Right cardiac atrium (tissue), 5 donors: ENCODE data around the gene ZCCHC8. TPM values are rescaled to one million over a fixed set of nuclear protein-coding genes. Genes with fewer than 3 reads are reported as not detected.
"Not testable (repeated sequence)": the region's sequence is repeated elsewhere in the genome, so short reads cannot be mapped to it uniquely, and the experiment has no call there.

Source experiments
- ATAC-seq, 2 donors: fragments of 200-7000 bp; cut with Tn5 transposase; one replicate each; pipeline versions ENCODE4 v1.8.0 to v1.9.1; 2020; ENCODE audit warnings: moderate library complexity in 2 of 2, mild to moderate bottlenecking in 1 of 2
- DNase-seq, 3 donors: peaks; one replicate each; pipeline ENCODE4 v3.0.0-alpha.2; 2020
- H3K27ac ChIP-seq: one replicate; pipeline ENCODE4 v1.5.1; 2013; ENCODE audit warnings: mild to moderate bottlenecking, low read length, control low read depth, moderate library complexity
- H3K27me3 ChIP-seq: one replicate; pipeline ENCODE4 v1.6.1; 2013; ENCODE audit not compliant: control insufficient read depth, insufficient read depth
- H3K4me1 ChIP-seq: one replicate; pipeline ENCODE4 v1.6.1; 2013; ENCODE audit warnings: low read length; ENCODE audit not compliant: control insufficient read depth, insufficient read depth
- H3K4me3 ChIP-seq: one replicate; pipeline ENCODE4 v1.5.1; 2013; ENCODE audit warnings: low read length, control low read depth
- H3K9me3 ChIP-seq: one replicate; pipeline ENCODE4 v1.6.1; 2013; ENCODE audit warnings: low read length; ENCODE audit not compliant: control insufficient read depth
- WGBS: extraction: QIAGEN DNeasy Blood & Tissue Kit; methylation state at CpG from one replicate; pipeline ENCODE4 v1.1.7; 2013; 5-methylcytosine and 5-hydroxymethylcytosine counted together
- intact Hi-C, 4 donors: fragments of 100-400 bp; cut with DNase I; formaldehyde crosslinking; loops; one replicate each; pipeline versions ENCODE4 v1.11.0 to v1.14.0; 2022 to 2023
- polyA plus RNA-seq: library from polyadenylated mRNA; stranded (reverse); fragments of 200-250 nt; gene quantifications from one replicate; pipeline ENCODE4 v1.2.3, GENCODE V29; 2013
- total RNA-seq, 4 donors: library from RNA; stranded (reverse); fragmentation: NEBNext Ultra II Directional; extraction: Animal tissue kit (Norgen Biotek cat#: 25700); gene quantifications; one replicate each; pipeline ENCODE4 v1.2.1, GENCODE V29; 2021
- donor health status: healthy with polysubstance abuse.
- donor health status: DM: no; HTN: yes; CAD: no.
- donor health status: DM: no; HTN: no; CAD: no.
- donor health status: DM: no; HTN: yes; CAD: no; lungs with severe emphysema.
- donor health status: DM: yes; HTN: yes; CAD: no.

Gene ZCCHC8
- total and polyA plus RNA-seq, 5 donors, result 10.7 to 11.7 (median 10.8) TPM

GRCh38 chr12:122471324-122472226, 29.2 kb downstream of the ZCCHC8 start:
- Histone ChIP-seq H3K4me1 (no peaks in the 10 kb centered on the region), H3K9me3 (no peaks in the 10 kb centered on the region), H3K27me3 (no peaks in the 10 kb centered on the region), H3K27ac (no peak overlapping the region), H3K4me3 (no peak overlapping the region)
- WGBS, result 26% methylated on average over 3 of the region's 3 CpGs
- DNase-seq, result no peak
- intact Hi-C loops, result loop anchor here (5.0 to 10.0 kb wide), 4 partner anchors 47 to 77 kb away; partner anchors contain the start of gene CLIP1 (in 1 of the 4)
- peak in 1 of 2 donors; percentile 50 for ATAC-seq

GRCh38 chr12:122470576-122470975, 30.2 kb downstream of the ZCCHC8 start:
- WGBS, result 94% methylated on average over 7 of the region's 7 CpGs
- not testable (repeated sequence) for H3K27me3 ChIP-seq, H3K27ac ChIP-seq, H3K9me3 ChIP-seq, ATAC-seq, H3K4me3 ChIP-seq, H3K4me1 ChIP-seq
- intact Hi-C loops, result loop anchor here (5.0 to 10.0 kb wide), 4 partner anchors 46 to 76 kb away; partner anchors contain the start of gene CLIP1 (in 1 of the 4)
- DNase-seq, result peak in 1 of 3 donors; percentile 51

- intact Hi-C loops, result loop anchor here (5.0 to 10.0 kb wide), 4 partner anchors 45 to 75 kb away; partner anchors contain the start of gene CLIP1 (in 1 of the 4)
- H3K27ac ChIP-seq, result not testable (repeated sequence)
Measured at GRCh38 chr12:122469856-122470255, 30.9 kb downstream of the ZCCHC8 start.

GRCh38 chr12:122467983-122468382, 32.7 kb downstream of the ZCCHC8 start:
- no peak overlapping the region for H3K4me3 ChIP-seq
- intact Hi-C loops, result no loop called here
- no peaks in the 10 kb centered on the region for H3K27me3 ChIP-seq
- H3K9me3 ChIP-seq, result no peaks in the 10 kb centered on the region
- no peak overlapping the region for H3K27ac ChIP-seq
- no peak for DNase-seq
- WGBS, result 77% methylated on average over 4 of the region's 4 CpGs
- ATAC-seq, result no peak
- H3K4me1 ChIP-seq, result no peaks in the 10 kb centered on the region

More at GRCh38 chr12:122469856-122470255, 30.9 kb downstream of the ZCCHC8 start:
- not testable (repeated sequence) for H3K27me3 ChIP-seq, H3K4me3 ChIP-seq, H3K9me3 ChIP-seq, H3K4me1 ChIP-seq, DNase-seq, ATAC-seq
- 79% methylated on average over 6 of the region's 6 CpGs for WGBS

GRCh38 chr12:122464317-122465042, 36.3 kb downstream of the ZCCHC8 start:
- ATAC-seq (peak; percentile 83 to 91), DNase-seq (peak in 2 of 3 donors; percentile 45 to 69)
- H3K27ac ChIP-seq, H3K9me3 ChIP-seq, H3K27me3 ChIP-seq, H3K4me1 ChIP-seq, intact Hi-C loops, H3K4me3 ChIP-seq: not testable (repeated sequence)
- 77% methylated on average over 17 of the region's 17 CpGs for WGBS

GRCh38 chr12:122460641-122461040, 40.1 kb downstream of the ZCCHC8 start:
- intact Hi-C loops, result no loop called here
- no peak for DNase-seq
- H3K4me3 ChIP-seq, result no peak overlapping the region

GRCh38 chr12:122460061-122460460, 40.7 kb downstream of the ZCCHC8 start:
- DNase-seq (no peak), ATAC-seq (no peak)
- intact Hi-C loops, result no loop called here
- Histone ChIP-seq H3K27me3 (no peaks in the 10 kb centered on the region), H3K9me3 (no peaks in the 10 kb centered on the region), H3K27ac (no peak overlapping the region), H3K4me3 (no peak overlapping the region), H3K4me1 (no peaks in the 10 kb centered on the region)
- WGBS, result 93% methylated on average over 7 of the region's 7 CpGs

More at GRCh38 chr12:122460641-122461040, 40.1 kb downstream of the ZCCHC8 start:
- WGBS, result 81% methylated on average over 2 of the region's 2 CpGs
- Histone ChIP-seq H3K27ac (no peak overlapping the region), H3K4me1 (no peaks in the 10 kb centered on the region), H3K9me3 (no peaks in the 10 kb centered on the region), H3K27me3 (no peaks in the 10 kb centered on the region)
- no peak for ATAC-seq

GRCh38 chr12:122459211-122459610, 41.5 kb downstream of the ZCCHC8 start:
- Histone ChIP-seq H3K9me3 (no peaks in the 10 kb centered on the region), H3K4me3 (no peak overlapping the region), H3K4me1 (no peaks in the 10 kb centered on the region), H3K27ac (no peak overlapping the region), H3K27me3 (no peaks in the 10 kb centered on the region)
- DNase-seq, result no peak
- intact Hi-C loops, result no loop called here
- WGBS, result 95% methylated on average over 2 of the region's 2 CpGs
- no peak for ATAC-seq

GRCh38 chr12:122458105-122459035, 42.4 kb downstream of the ZCCHC8 start:
- Histone ChIP-seq H3K27me3 (no peaks in the 10 kb centered on the region), H3K4me1 (no peaks in the 10 kb centered on the region), H3K9me3 (no peaks in the 10 kb centered on the region), H3K27ac (no peak overlapping the region), H3K4me3 (no peak overlapping the region)
- ATAC-seq (no peak), DNase-seq (no peak)
- 95% methylated on average over 17 of the region's 17 CpGs for WGBS
- intact Hi-C loops, result no loop called here

GRCh38 chr12:122457627-122458026, 43.1 kb downstream of the ZCCHC8 start:
- no peaks in the 10 kb centered on the region for H3K27me3 ChIP-seq
- H3K27ac ChIP-seq, result no peak overlapping the region
- no peaks in the 10 kb centered on the region for H3K9me3 ChIP-seq
- no peak for ATAC-seq
- no peak for DNase-seq
- no peak overlapping the region for H3K4me3 ChIP-seq
- WGBS, result 57% methylated on average over 2 of the region's 2 CpGs
- H3K4me1 ChIP-seq, result no peaks in the 10 kb centered on the region
- intact Hi-C loops, result no loop called here
